ENCODE data around the gene PDZD2. TPM values are rescaled to one million over a fixed set of nuclear protein-coding genes. Genes with fewer than 3 reads are reported as not detected.

The PDZD2 gene
- total RNA-seq, 1 donor from 2014 or later: 42.7 TPM

GRCh38 chr5:31748458-31749172, 109.7 kb downstream of the PDZD2 start:
- H3K4me3 ChIP-seq: no peak overlapping the region
- no peaks in the 10 kb centered on the region for H3K27me3 ChIP-seq
- no peaks in the 10 kb centered on the region for H3K36me3 ChIP-seq
- H3K4me1 ChIP-seq: no peaks in the 10 kb centered on the region
- intact Hi-C loops (cut with DNase I): no loop called here
- TF ChIP-seq CTCF (IDR thresholded peaks at IDR 0.05) (no peak), POLR2AphosphoS5 (IDR thresholded peaks at IDR 0.05; ENCODE audit: insufficient read depth in 1 of 2, low read depth in 1 of 2) (no peak), POLR2A (IDR thresholded peaks at IDR 0.05) (no peak)
- no peak for DNase-seq (ENCODE audit: extremely low spot score in 2 of 2)
- no peaks in the 10 kb centered on the region for H3K9me3 ChIP-seq
- no peak overlapping the region for H3K27ac ChIP-seq

GRCh38 chr5:31750215-31750614, 111.3 kb downstream of the PDZD2 start:
- H3K27me3 ChIP-seq: no peaks in the 10 kb centered on the region
- intact Hi-C loops (cut with DNase I): no loop called here
- no peak for DNase-seq (ENCODE audit: extremely low spot score in 2 of 2)
- no peaks in the 10 kb centered on the region for H3K36me3 ChIP-seq
- TF ChIP-seq POLR2A (IDR thresholded peaks at IDR 0.05): no peak
- no peak for TF ChIP-seq POLR2AphosphoS5 (IDR thresholded peaks at IDR 0.05; ENCODE audit: insufficient read depth in 1 of 2, low read depth in 1 of 2)
- no peak for TF ChIP-seq CTCF (IDR thresholded peaks at IDR 0.05)
- H3K4me3 ChIP-seq: no peak overlapping the region
- peaks cover 7% of the 10 kb centered on the region for H3K4me1 ChIP-seq
- no peak overlapping the region for H3K27ac ChIP-seq
- H3K9me3 ChIP-seq: no peaks in the 10 kb centered on the region

- H3K9me3 ChIP-seq: no peaks in the 10 kb centered on the region
Measured at GRCh38 chr5:31751610-31752009, 112.7 kb downstream of the PDZD2 start.

GRCh38 chr5:31753700-31754357, 114.9 kb downstream of the PDZD2 start:
- Histone ChIP-seq H3K4me1 (peaks cover 20% of the 10 kb centered on the region), H3K27me3 (no peaks in the 10 kb centered on the region), H3K27ac (no peak overlapping the region), H3K4me3 (no peak overlapping the region), H3K36me3 (no peaks in the 10 kb centered on the region), H3K9me3 (no peaks in the 10 kb centered on the region)
- TF ChIP-seq POLR2AphosphoS5 (IDR thresholded peaks at IDR 0.05; ENCODE audit: insufficient read depth in 1 of 2, low read depth in 1 of 2) (no peak), CTCF (IDR thresholded peaks at IDR 0.05) (no peak), POLR2A (IDR thresholded peaks at IDR 0.05) (no peak)
- intact Hi-C loops (cut with DNase I): no loop called here
- DNase-seq (ENCODE audit: extremely low spot score in 2 of 2): no peak

More at GRCh38 chr5:31751610-31752009, 112.7 kb downstream of the PDZD2 start:
- no peaks in the 10 kb centered on the region for H3K27me3 ChIP-seq
- no peak overlapping the region for H3K4me3 ChIP-seq
- peaks cover 8% of the 10 kb centered on the region for H3K4me1 ChIP-seq
- TF ChIP-seq CTCF (IDR thresholded peaks at IDR 0.05): no peak
- no peak for TF ChIP-seq POLR2A (IDR thresholded peaks at IDR 0.05)
- no peak for TF ChIP-seq POLR2AphosphoS5 (IDR thresholded peaks at IDR 0.05; ENCODE audit: insufficient read depth in 1 of 2, low read depth in 1 of 2)
- intact Hi-C loops (cut with DNase I): no loop called here
- DNase-seq (ENCODE audit: extremely low spot score in 2 of 2): no peak
- H3K27ac ChIP-seq: no peak overlapping the region
- H3K36me3 ChIP-seq: no peaks in the 10 kb centered on the region

- TF ChIP-seq POLR2A (IDR thresholded peaks at IDR 0.05) (no peak), CTCF (IDR thresholded peaks at IDR 0.05) (no peak), POLR2AphosphoS5 (IDR thresholded peaks at IDR 0.05; ENCODE audit: insufficient read depth in 1 of 2, low read depth in 1 of 2) (no peak)
- Histone ChIP-seq H3K4me1 (peaks cover 20% of the 10 kb centered on the region), H3K27ac (no peak overlapping the region), H3K36me3 (no peaks in the 10 kb centered on the region), H3K9me3 (no peaks in the 10 kb centered on the region), H3K4me3 (no peak overlapping the region), H3K27me3 (no peaks in the 10 kb centered on the region)
- intact Hi-C loops (cut with DNase I): no loop called here
- DNase-seq (ENCODE audit: extremely low spot score in 2 of 2): no peak
Measured at GRCh38 chr5:31754358-31754704, 115.4 kb downstream of the PDZD2 start.

All from vagina (tissue), 2 donors.